ENCODE results near the gene BICD1. TPM values are rescaled to one million over a fixed set of nuclear protein-coding genes. Genes with fewer than 3 reads are reported as not detected.

BICD1 gene
- total RNA-seq, 1 experiment from 2014 or later, result 9.2 TPM

- Histone ChIP-seq H3K9me3 (ENCODE audit: low read length) (no peaks in the 10 kb centered on the region), H4K20me1 (ENCODE audit: low read length) (no peaks in the 10 kb centered on the region), H3K4me2 (ENCODE audit: low read length) (no peak overlapping the region), H3K27me3 (ENCODE audit: low read length) (no peaks in the 10 kb centered on the region), H3F3A (ENCODE audit: low read length, unreplicated experiment) (no peaks in the 10 kb centered on the region), H3K9ac (ENCODE audit: low read length) (no peak overlapping the region), H2AFZ (ENCODE audit: low read length) (no peak overlapping the region), H3K36me3 (ENCODE audit: low read depth, low read length) (no peaks in the 10 kb centered on the region), H3K79me2 (ENCODE audit: low read length) (no peaks in the 10 kb centered on the region), H3K4me1 (ENCODE audit: insufficient read depth, low read length) (no peaks in the 10 kb centered on the region), H3K27ac (ENCODE audit: low read length) (no peak overlapping the region), H3K9me2 (replicated peaks; ENCODE audit: low read length) (no peaks in the 10 kb centered on the region), H3K4me3 (ENCODE audit: low read length) (no peak overlapping the region)
- TF ChIP-seq EZH2phosphoT487 (IDR thresholded peaks at IDR 0.05; ENCODE audit: borderline replicate concordance, low read length) (no peak), CTCF (conservative IDR thresholded peaks at IDR 0.05; ENCODE audit: low read depth, low read length) (no peak), EZH2 (IDR thresholded peaks at IDR 0.05; ENCODE audit: low read length, unreplicated experiment) (no peak)
- POLR2A ChIA-PET (ENCODE audit: unreplicated experiment), result no interaction called here
- no TSS peak for BruUV-seq (replicated peaks)
- intact Hi-C loops (cut with micrococcal nuclease), result no loop called here
- no peak for DNase-seq
- CTCF ChIA-PET, result no interaction called here
- ATAC-seq, result no peak
These were observed 37.6 kb upstream of the BICD1 start for GRCh38 chr12:32069071-32069470.

- H3K4me3 ChIP-seq (ENCODE audit: low read length), result no peak overlapping the region
- H3K9me2 ChIP-seq (replicated peaks; ENCODE audit: low read length), result no peaks in the 10 kb centered on the region
- no peaks in the 10 kb centered on the region for H4K20me1 ChIP-seq (ENCODE audit: low read length)
- BruUV-seq (replicated peaks), result no TSS peak
- H3K9me3 ChIP-seq (ENCODE audit: low read length), result no peaks in the 10 kb centered on the region
- no peak for DNase-seq
- no peaks in the 10 kb centered on the region for H3K79me2 ChIP-seq (ENCODE audit: low read length)
- intact Hi-C loops (cut with micrococcal nuclease), result no loop called here
- POLR2A ChIA-PET (ENCODE audit: unreplicated experiment), result no interaction called here
- no peak for ATAC-seq
- no peak overlapping the region for H3K27ac ChIP-seq (ENCODE audit: low read length)
- H3K27me3 ChIP-seq (ENCODE audit: low read length), result no peaks in the 10 kb centered on the region
- H3K9ac ChIP-seq (ENCODE audit: low read length), result no peak overlapping the region
- no peak overlapping the region for H2AFZ ChIP-seq (ENCODE audit: low read length)
- TF ChIP-seq EZH2 (IDR thresholded peaks at IDR 0.05; ENCODE audit: low read length, unreplicated experiment), result no peak
- no peak for TF ChIP-seq EZH2phosphoT487 (IDR thresholded peaks at IDR 0.05; ENCODE audit: borderline replicate concordance, low read length)
- TF ChIP-seq CTCF (conservative IDR thresholded peaks at IDR 0.05; ENCODE audit: low read depth, low read length), result no peak
- H3K4me2 ChIP-seq (ENCODE audit: low read length), result no peak overlapping the region
- no peaks in the 10 kb centered on the region for H3K4me1 ChIP-seq (ENCODE audit: insufficient read depth, low read length)
- CTCF ChIA-PET, result no interaction called here
- no peaks in the 10 kb centered on the region for H3F3A ChIP-seq (ENCODE audit: low read length, unreplicated experiment)
- H3K36me3 ChIP-seq (ENCODE audit: low read depth, low read length), result no peaks in the 10 kb centered on the region
These were observed 36.9 kb upstream of the BICD1 start for GRCh38 chr12:32069731-32070130.

GRCh38 chr12:32070370-32070769 lies 36.3 kb upstream of the BICD1 start:
- ATAC-seq (no peak), DNase-seq (no peak)
- BruUV-seq (replicated peaks), result no TSS peak
- H3K79me2 ChIP-seq (ENCODE audit: low read length), result no peaks in the 10 kb centered on the region
- H3F3A ChIP-seq (ENCODE audit: low read length, unreplicated experiment), result no peaks in the 10 kb centered on the region
- H3K4me1 ChIP-seq (ENCODE audit: insufficient read depth, low read length), result no peaks in the 10 kb centered on the region
- no peak overlapping the region for H3K4me3 ChIP-seq (ENCODE audit: low read length)
- H3K27me3 ChIP-seq (ENCODE audit: low read length), result no peaks in the 10 kb centered on the region
- no peak overlapping the region for H3K27ac ChIP-seq (ENCODE audit: low read length)
- TF ChIP-seq EZH2phosphoT487 (IDR thresholded peaks at IDR 0.05; ENCODE audit: borderline replicate concordance, low read length), result no peak
- no peak for TF ChIP-seq CTCF (conservative IDR thresholded peaks at IDR 0.05; ENCODE audit: low read depth, low read length)
- TF ChIP-seq EZH2 (IDR thresholded peaks at IDR 0.05; ENCODE audit: low read length, unreplicated experiment), result no peak
- no peaks in the 10 kb centered on the region for H4K20me1 ChIP-seq (ENCODE audit: low read length)
- no peak overlapping the region for H3K9ac ChIP-seq (ENCODE audit: low read length)
- ChIA-PET CTCF (no interaction called here), POLR2A (ENCODE audit: unreplicated experiment) (no interaction called here)
- H3K4me2 ChIP-seq (ENCODE audit: low read length), result no peak overlapping the region
- H3K36me3 ChIP-seq (ENCODE audit: low read depth, low read length), result no peaks in the 10 kb centered on the region
- H2AFZ ChIP-seq (ENCODE audit: low read length), result no peak overlapping the region
- no peaks in the 10 kb centered on the region for H3K9me2 ChIP-seq (replicated peaks; ENCODE audit: low read length)
- intact Hi-C loops (cut with micrococcal nuclease), result no loop called here
- H3K9me3 ChIP-seq (ENCODE audit: low read length), result no peaks in the 10 kb centered on the region
